Measurements from ENCODE around the gene CLEC17A. TPM values are rescaled to one million over a fixed set of nuclear protein-coding genes. Genes with fewer than 3 reads are reported as not detected.

Gene CLEC17A

Small RNA genes lying within 50 kb of the gene (small RNA-seq; reads per million reads assigned to genes)
- gene AC022149.2 (not detected), gene RN7SL842P (not detected)

Data from skeletal muscle satellite cell (primary cell).